AG10803 (cell line): Measurements from ENCODE around the gene PPP1R14C.

ENCODE experiments used
- DNase-seq: peaks from one replicate; pipeline ENCODE4 v3.0.0; 2010; ENCODE audit warnings: low read depth
- H3K4me3 ChIP-seq: 2 replicates; pipeline ENCODE4 v1.5.1; 2011; ENCODE audit warnings: mild to moderate bottlenecking, low read length, control low read depth
- CTCF ChIP-seq: conservative IDR thresholded peaks from 2 replicates; pipeline ENCODE4 v1.5.1; 2011; ENCODE audit warnings: mild to moderate bottlenecking, low read length, control low read depth, inconsistent platforms

PPP1R14C gene

GRCh38 chr6:150293423-150294173 is 150.8 kb downstream of the PPP1R14C start:
- peak; percentile 47 for DNase-seq
- TF ChIP-seq CTCF = no peak
- H3K4me3 ChIP-seq = no peak overlapping the region

DNA sequence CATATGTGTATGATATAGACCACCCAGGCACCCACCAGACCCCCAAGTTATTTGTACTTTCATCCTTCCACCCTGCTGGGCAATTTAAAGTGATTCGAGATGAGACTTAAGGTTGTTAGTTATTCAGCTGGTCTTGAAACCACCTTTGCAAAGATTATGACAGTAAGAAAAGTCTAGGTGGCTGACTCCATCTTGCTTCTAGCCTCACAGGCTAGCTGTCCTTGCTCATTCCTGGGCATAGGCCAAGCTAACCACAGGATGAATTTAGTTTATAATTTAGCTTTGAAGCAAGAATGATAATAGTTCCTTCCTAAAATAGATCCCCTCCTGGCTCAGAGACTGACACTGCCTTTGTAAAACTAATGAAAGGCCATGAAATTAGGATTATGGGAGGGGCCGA is 154.0 kb downstream of the PPP1R14C start:
- no peak overlapping the region for H3K4me3 ChIP-seq
- TF ChIP-seq CTCF = no peak

GRCh38 chr6:150297327-150298029 is 154.6 kb downstream of the PPP1R14C start:
- TF ChIP-seq CTCF = no peak
- H3K4me3 ChIP-seq = no peak overlapping the region
- peak; percentile 25 for DNase-seq

More for the DNA sequence above, 154.0 kb downstream of the PPP1R14C start:
- DNase-seq = no peak

GRCh38 chr6:150298030-150298380 is 155.2 kb downstream of the PPP1R14C start:
- TF ChIP-seq CTCF = no peak
- DNase-seq = no peak
- no peak overlapping the region for H3K4me3 ChIP-seq

DNA sequence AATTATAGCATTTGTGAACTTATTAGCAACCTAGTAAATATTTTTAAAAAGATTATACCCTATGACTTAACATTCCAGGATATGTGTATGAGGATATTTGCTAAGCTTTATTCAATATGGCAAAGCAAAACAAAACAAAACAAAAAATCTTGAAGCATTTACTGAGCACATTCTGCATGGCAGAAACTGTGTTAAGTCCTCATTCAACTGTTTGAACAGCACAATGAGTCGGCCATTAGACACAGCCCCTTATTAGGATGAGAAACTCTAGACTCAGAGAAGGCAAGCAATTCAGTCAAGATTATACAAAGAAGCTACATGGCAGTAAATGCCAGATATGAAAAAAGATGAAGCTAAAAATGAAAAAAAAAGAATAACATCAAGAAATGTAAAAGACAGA is 155.8 kb downstream of the PPP1R14C start:
- DNase-seq = no peak
- no peak overlapping the region for H3K4me3 ChIP-seq
- no peak for TF ChIP-seq CTCF
